ENCODE data around the gene ALG8.

Gene ALG8

GRCh38 chr11:78110351-78110750 lies 29.1 kb downstream of the ALG8 start:
- H3K36me3 ChIP-seq (ENCODE audit: insufficient read depth): no peaks in the 10 kb centered on the region

DNA sequence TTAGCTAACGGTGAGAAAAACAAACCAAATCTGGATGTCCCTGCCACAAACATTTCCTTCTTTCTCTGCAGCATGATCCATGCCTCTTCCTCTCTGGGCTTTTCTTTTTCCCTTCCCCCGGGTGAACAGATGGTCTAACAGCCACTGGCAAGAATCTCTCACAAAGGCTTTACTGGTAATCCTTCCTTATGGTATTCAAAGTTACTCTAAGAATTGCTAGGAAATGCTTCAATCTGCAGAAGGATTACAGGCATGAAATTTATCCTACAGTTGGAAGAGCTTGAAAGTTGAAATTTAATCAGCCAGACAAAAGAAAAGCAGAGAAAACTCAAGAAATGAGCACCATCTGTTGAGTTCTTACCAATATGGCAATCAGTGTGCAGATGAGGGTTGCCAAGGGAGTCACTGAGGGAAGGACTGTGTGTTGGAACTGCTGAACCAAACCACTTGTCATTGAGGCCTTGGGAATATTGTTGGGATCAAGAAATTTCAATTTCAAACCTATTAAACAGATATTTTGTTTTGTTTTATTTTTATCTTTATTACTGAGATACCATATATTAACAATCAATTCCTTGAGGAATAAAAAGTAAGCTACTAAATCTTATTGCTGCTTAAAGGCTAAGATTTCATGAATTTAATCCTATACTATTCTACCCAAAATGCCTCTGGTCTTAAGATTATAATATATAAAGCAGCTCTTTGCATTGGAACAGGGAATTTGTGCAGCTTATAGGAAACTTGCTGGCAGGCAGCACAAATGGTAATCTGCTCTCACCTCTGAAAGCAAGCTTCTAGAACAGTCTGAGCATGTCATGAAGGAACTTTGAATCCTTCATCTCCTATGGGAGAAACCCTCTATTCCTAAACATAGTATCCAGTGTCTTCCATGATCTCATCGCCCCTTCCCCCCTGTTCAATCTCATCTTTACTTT lies 30.1 kb downstream of the ALG8 start:
- Histone ChIP-seq H3K4me1 (ENCODE audit: low read depth, poor library complexity, severe bottlenecking) (no peaks in the 10 kb centered on the region), H2AFZ (ENCODE audit: low read depth) (no peak overlapping the region), H3K36me3 (ENCODE audit: insufficient read depth) (no peaks in the 10 kb centered on the region), H3K27me3 (ENCODE audit: insufficient read depth, low read depth) (no peaks in the 10 kb centered on the region), H3K4me2 (no peak overlapping the region), H3K4me3 (IDR thresholded peaks at IDR 0.05; ENCODE audit: insufficient read depth, low read depth, low read length) (no peak overlapping the region), H3K79me2 (ENCODE audit: insufficient read depth, low read depth) (no peaks in the 10 kb centered on the region), H4K20me1 (ENCODE audit: insufficient read depth) (no peaks in the 10 kb centered on the region), H3K9ac (no peak overlapping the region), H3K27ac (no peak overlapping the region)
- TF ChIP-seq, protein P1, sequence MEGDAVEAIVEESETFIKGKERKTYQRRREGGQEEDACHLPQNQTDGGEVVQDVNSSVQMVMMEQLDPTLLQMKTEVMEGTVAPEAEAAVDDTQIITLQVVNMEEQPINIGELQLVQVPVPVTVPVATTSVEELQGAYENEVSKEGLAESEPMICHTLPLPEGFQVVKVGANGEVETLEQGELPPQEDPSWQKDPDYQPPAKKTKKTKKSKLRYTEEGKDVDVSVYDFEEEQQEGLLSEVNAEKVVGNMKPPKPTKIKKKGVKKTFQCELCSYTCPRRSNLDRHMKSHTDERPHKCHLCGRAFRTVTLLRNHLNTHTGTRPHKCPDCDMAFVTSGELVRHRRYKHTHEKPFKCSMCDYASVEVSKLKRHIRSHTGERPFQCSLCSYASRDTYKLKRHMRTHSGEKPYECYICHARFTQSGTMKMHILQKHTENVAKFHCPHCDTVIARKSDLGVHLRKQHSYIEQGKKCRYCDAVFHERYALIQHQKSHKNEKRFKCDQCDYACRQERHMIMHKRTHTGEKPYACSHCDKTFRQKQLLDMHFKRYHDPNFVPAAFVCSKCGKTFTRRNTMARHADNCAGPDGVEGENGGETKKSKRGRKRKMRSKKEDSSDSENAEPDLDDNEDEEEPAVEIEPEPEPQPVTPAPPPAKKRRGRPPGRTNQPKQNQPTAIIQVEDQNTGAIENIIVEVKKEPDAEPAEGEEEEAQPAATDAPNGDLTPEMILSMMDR (conservative IDR thresholded peaks at IDR 0.05; ENCODE audit: low read depth, low read length): no peak

More at GRCh38 chr11:78110351-78110750, 29.1 kb downstream of the ALG8 start:
- Histone ChIP-seq H3K4me3 (IDR thresholded peaks at IDR 0.05; ENCODE audit: insufficient read depth, low read depth, low read length) (no peak overlapping the region), H3K27ac (no peak overlapping the region), H3K4me2 (no peak overlapping the region), H3K9ac (no peak overlapping the region), H4K20me1 (ENCODE audit: insufficient read depth) (no peaks in the 10 kb centered on the region), H3K4me1 (ENCODE audit: low read depth, poor library complexity, severe bottlenecking) (no peaks in the 10 kb centered on the region), H2AFZ (ENCODE audit: low read depth) (no peak overlapping the region), H3K27me3 (ENCODE audit: insufficient read depth, low read depth) (no peaks in the 10 kb centered on the region), H3K79me2 (ENCODE audit: insufficient read depth, low read depth) (no peaks in the 10 kb centered on the region)
- TF ChIP-seq, protein P1 (conservative IDR thresholded peaks at IDR 0.05; ENCODE audit: low read depth, low read length): no peak

GRCh38 chr11:78100676-78101472 lies 38.6 kb downstream of the ALG8 start:
- TF ChIP-seq, protein P1 (conservative IDR thresholded peaks at IDR 0.05; ENCODE audit: low read depth, low read length): no peak
- H3K4me1 ChIP-seq (ENCODE audit: low read depth, poor library complexity, severe bottlenecking): no peaks in the 10 kb centered on the region
- H3K4me3 ChIP-seq (IDR thresholded peaks at IDR 0.05; ENCODE audit: insufficient read depth, low read depth, low read length): no peak overlapping the region
- H4K20me1 ChIP-seq (ENCODE audit: insufficient read depth): no peaks in the 10 kb centered on the region
- H3K36me3 ChIP-seq (ENCODE audit: insufficient read depth): no peaks in the 10 kb centered on the region; the same call in none of the 2 replicates
- H3K9ac ChIP-seq: no peak overlapping the region
- H3K79me2 ChIP-seq (ENCODE audit: insufficient read depth, low read depth): no peaks in the 10 kb centered on the region
- no peaks in the 10 kb centered on the region for H3K27me3 ChIP-seq (ENCODE audit: insufficient read depth, low read depth)
- H3K27ac ChIP-seq: peak overlapping the region; percentile 26; the same call in 1 of the 2 replicates
- H2AFZ ChIP-seq (ENCODE audit: low read depth): no peak overlapping the region
- no peak overlapping the region for H3K4me2 ChIP-seq

GRCh38 chr11:78100261-78100660 lies 39.2 kb downstream of the ALG8 start:
- TF ChIP-seq, protein P1 (conservative IDR thresholded peaks at IDR 0.05; ENCODE audit: low read depth, low read length): no peak
- no peaks in the 10 kb centered on the region for H3K79me2 ChIP-seq (ENCODE audit: insufficient read depth, low read depth)
- no peaks in the 10 kb centered on the region for H3K4me1 ChIP-seq (ENCODE audit: low read depth, poor library complexity, severe bottlenecking)
- no peak overlapping the region for H2AFZ ChIP-seq (ENCODE audit: low read depth)
- H3K9ac ChIP-seq: no peak overlapping the region
- H3K4me3 ChIP-seq (IDR thresholded peaks at IDR 0.05; ENCODE audit: insufficient read depth, low read depth, low read length): no peak overlapping the region
- no peak overlapping the region for H3K4me2 ChIP-seq
- H3K36me3 ChIP-seq (ENCODE audit: insufficient read depth): no peaks in the 10 kb centered on the region; the same call in none of the 2 replicates
- no peak overlapping the region for H3K27ac ChIP-seq
- H3K27me3 ChIP-seq (ENCODE audit: insufficient read depth, low read depth): no peaks in the 10 kb centered on the region
- H4K20me1 ChIP-seq (ENCODE audit: insufficient read depth): no peaks in the 10 kb centered on the region

Data from KMS-11 (cell line).